IMR-90 (cell line): ENCODE data around the gene PTBP2. TPM values are rescaled to one million over a fixed set of nuclear protein-coding genes. Genes with fewer than 3 reads are reported as not detected.

ENCODE experiments used
- ATAC-seq: fragments of 200-7000 bp; cut with Tn5 transposase; 2 replicates; pipeline ENCODE4 v1.9.1; 2020; ENCODE audit warnings: low read depth, mild to moderate bottlenecking, moderate library complexity
- BruUV-seq: library from RNA; stranded (reverse); fragments of 400-500 nt; replicated peaks from 2 replicates; lab custom pipeline; 2021; lab: Mats Ljungman, UMichigan
- CTCF ChIA-PET: fragments of 300-600 bp; formaldehyde crosslinking; extraction: SDS; loops from one replicate; lab custom pipeline; 2021; ENCODE audit warnings: antibody characterized with exemption; lab: Yijun Ruan, JAX
- POLR2A ChIA-PET: fragments of 300-600 bp; sonication (Branson Sonifier 250); formaldehyde crosslinking; loops from one replicate; lab custom pipeline; 2022; ENCODE audit warnings: antibody characterized with exemption; ENCODE audit not compliant: unreplicated experiment; lab: Charles Lee
- DNase-seq: peaks from one replicate; pipeline ENCODE4 v3.0.0; 2013
- H2AFZ ChIP-seq: replicated peaks from 2 replicates; pipeline ENCODE3; 2013; ENCODE audit warnings: low read length, mild to moderate bottlenecking; ENCODE audit not compliant: poor library complexity
- H2AK5ac ChIP-seq: 2 replicates; pipeline ENCODE4 v1.6.1; 2013; ENCODE audit warnings: low read depth, low read length, inconsistent platforms
- H2AK9ac ChIP-seq: replicated peaks from 2 replicates; pipeline ENCODE3; 2013; ENCODE audit warnings: mild to moderate bottlenecking, low read depth, low read length, moderate library complexity; ENCODE audit not compliant: poor library complexity
- H2BK120ac ChIP-seq: 2 replicates; pipeline ENCODE4 v1.6.1; 2013; ENCODE audit warnings: low read depth, low read length, inconsistent platforms
- H2BK15ac ChIP-seq: 3 replicates; pipeline ENCODE4 v1.6.1; 2013; ENCODE audit warnings: low read depth, low read length, inconsistent platforms
- H2BK20ac ChIP-seq: 2 replicates; pipeline ENCODE4 v1.6.1; 2013; ENCODE audit warnings: low read depth, mild to moderate bottlenecking, inconsistent platforms, low read length, moderate library complexity
- H2BK5ac ChIP-seq: 2 replicates; pipeline ENCODE4 v1.6.1; 2013; ENCODE audit warnings: mild to moderate bottlenecking, low read depth, low read length, inconsistent platforms; ENCODE audit not compliant: poor library complexity, severe bottlenecking
- H3K14ac ChIP-seq: replicated peaks from 2 replicates; pipeline ENCODE4 v1.6.1; 2013; ENCODE audit warnings: low read depth, low read length, inconsistent platforms
- H3K18ac ChIP-seq: 2 replicates; pipeline ENCODE4 v1.6.1; 2013; ENCODE audit warnings: low read depth, low read length, control low read depth
- H3K23ac ChIP-seq: 2 replicates; pipeline ENCODE4 v1.6.1; 2013; ENCODE audit warnings: low read depth, low read length, inconsistent platforms
- H3K27ac ChIP-seq: 2 replicates; pipeline ENCODE4 v1.5.1; 2013; ENCODE audit warnings: mild to moderate bottlenecking, control low read depth, low read length; ENCODE audit not compliant: insufficient read depth
- H3K27me3 ChIP-seq: 2 replicates; pipeline ENCODE4 v1.6.1; 2013; ENCODE audit warnings: low read length; ENCODE audit not compliant: control insufficient read depth, insufficient read depth
- H3K36me3 ChIP-seq: 2 replicates; pipeline ENCODE4 v1.6.1; 2013; ENCODE audit warnings: low read length, mixed read lengths; ENCODE audit not compliant: control insufficient read depth, insufficient read depth
- H3K4ac ChIP-seq: 2 replicates; pipeline ENCODE4 v1.6.1; 2013; ENCODE audit warnings: low read depth, low read length, inconsistent platforms
- H3K4me1 ChIP-seq: 2 replicates; pipeline ENCODE4 v1.6.1; 2013; ENCODE audit warnings: low read length, mixed read lengths; ENCODE audit not compliant: control insufficient read depth, insufficient read depth
- H3K4me2 ChIP-seq: 2 replicates; pipeline ENCODE4 v1.6.1; 2013; ENCODE audit warnings: low read depth, mild to moderate bottlenecking, control low read depth, low read length, moderate library complexity
- H3K4me3 ChIP-seq: 2 replicates; pipeline ENCODE4 v1.5.1; 2013; ENCODE audit warnings: low read depth, mild to moderate bottlenecking, control low read depth, low read length, moderate library complexity; ENCODE audit not compliant: insufficient read depth
- H3K56ac ChIP-seq: 2 replicates; pipeline ENCODE4 v1.6.1; 2013; ENCODE audit warnings: low read length, inconsistent platforms; ENCODE audit not compliant: insufficient read depth; ENCODE audit errors: extremely low read depth
- H3K79me1 ChIP-seq, 2 experiments: 2 replicates each; pipeline ENCODE4 v1.6.1; 2013; ENCODE audit warnings: low read length in 2 of 2, inconsistent platforms in 1 of 2, low read depth in 1 of 2
- H3K9ac ChIP-seq: 2 replicates; pipeline ENCODE4 v1.6.1; 2013; ENCODE audit warnings: low read depth, low read length, control low read depth
- H3K9me1 ChIP-seq: 2 replicates; pipeline ENCODE4 v1.6.1; 2013; ENCODE audit warnings: low read length, inconsistent platforms; ENCODE audit not compliant: insufficient read depth
- H3K9me3 ChIP-seq: 2 replicates; pipeline ENCODE4 v1.6.1; 2013; ENCODE audit warnings: low read length; ENCODE audit not compliant: control insufficient read depth, insufficient read depth
- H4K20me1 ChIP-seq: 2 replicates; pipeline ENCODE4 v1.6.1; 2013; ENCODE audit warnings: low read length, inconsistent platforms; ENCODE audit not compliant: insufficient read depth
- H4K5ac ChIP-seq: 2 replicates; pipeline ENCODE4 v1.6.1; 2013; ENCODE audit warnings: mild to moderate bottlenecking, low read depth, low read length, control low read depth
- H4K8ac ChIP-seq, 2 experiments: 2 replicates each; pipeline ENCODE4 v1.6.1; 2013; ENCODE audit warnings: low read depth in 2 of 2, low read length in 2 of 2, control low read depth in 1 of 2, inconsistent platforms in 1 of 2
- H4K91ac ChIP-seq: 2 replicates; pipeline ENCODE4 v1.6.1; 2013; ENCODE audit warnings: low read depth, low read length, inconsistent platforms; ENCODE audit not compliant: insufficient read depth
- FOS ChIP-seq: fragments of 150-350 bp; IDR thresholded peaks from 2 replicates; pipeline ENCODE4 v1.6.1; 2016; ENCODE audit warnings: low read depth, low read length
- SMC3 ChIP-seq: fragments of 150-350 bp; IDR thresholded peaks from 2 replicates; pipeline ENCODE4 v1.6.1; 2016; ENCODE audit warnings: low read depth, mild to moderate bottlenecking, antibody characterized with exemption, low read length, moderate library complexity
- USF2 ChIP-seq: fragments of 150-350 bp; IDR thresholded peaks from 2 replicates; pipeline ENCODE4 v1.6.1; 2017; ENCODE audit warnings: mild to moderate bottlenecking, antibody characterized with exemption, low read length, low read depth
- WGBS, 2 experiments: methylation state at CpG; one replicate each; pipeline versions ENCODE4 v1.1.5 to v1.1.7; 2013; ENCODE audit warnings: missing lambda C conversion rate in 2 of 2; ENCODE audit not compliant: insufficient read length in 1 of 2; ENCODE audit errors: extremely low coverage in 2 of 2; 5-methylcytosine and 5-hydroxymethylcytosine counted together
- dilution Hi-C: fragments of 300-500 bp; cut with HindIII; formaldehyde crosslinking; loops from one replicate; pipeline ENCODE4 v1.14.3; 2018; ENCODE audit warnings: low sequenced_read_pairs; ENCODE audit not compliant: unreplicated experiment
- in situ Hi-C: fragments of 300-500 bp; cut with MboI; formaldehyde crosslinking; loops from 3 replicates; pipeline ENCODE4 v1.14.3; 2019; ENCODE audit warnings: low sequenced_read_pairs, inconsistent platforms, mixed read lengths
- intact Hi-C: fragments of 100-400 bp; cut with micrococcal nuclease; formaldehyde crosslinking; loops from 2 replicates; pipeline ENCODE4 v1.10.0; 2022
- polyA plus RNA-seq, 3 experiments: library from polyadenylated mRNA; depleted of rRNA; stranded (reverse); fragments of >200 nt; gene quantifications; 2 replicates each; pipeline ENCODE4 v1.2.3, GENCODE V29; 2012; ENCODE audit warnings: low replicate concordance in 1 of 3
- total RNA-seq: library from RNA; depleted of rRNA; stranded (reverse); fragments of >200 nt; gene quantifications from 2 replicates; pipeline ENCODE4 v1.2.3, GENCODE V29; 2012

PTBP2 gene
- total and polyA plus RNA-seq, 2 of the 4 experiments (the other 2 are of a cell fraction), result 9.7 to 37.8 TPM

- POLR2A ChIA-PET, result no interaction called here
- ATAC-seq (no peak), DNase-seq (no peak)
- Histone ChIP-seq H3K9me1 (no peaks in the 10 kb centered on the region), H3K27ac (peak overlapping the region; percentile 29; the same call in 1 of the 2 replicates), H3K79me1 (peaks cover 4 to 22% of the 10 kb centered on the region in 2 experiments; a peak in 3 of 4 replicates), H3K4me2 (peak overlapping the region; percentile 95), H3K4me1 (no peaks in the 10 kb centered on the region; the same call in 1 of the 2 replicates), H2AK5ac (no peak overlapping the region), H3K4me3 (peak overlapping the region; percentile 96), H3K56ac (no peak overlapping the region; the same call in 1 of the 2 replicates), H2BK15ac (no peak overlapping the region), H3K9me3 (no peaks in the 10 kb centered on the region), H2BK120ac (no peak overlapping the region), H3K4ac (no peak overlapping the region), H4K20me1 (peaks cover 12% of the 10 kb centered on the region; the same call in 1 of the 2 replicates), H2BK5ac (peak overlapping the region; percentile 52), H3K23ac (peak overlapping the region; percentile 69; the same call in 1 of the 2 replicates), H2BK20ac (no peak overlapping the region), H2AK9ac (no peak overlapping the region), H3K27me3 (no peaks in the 10 kb centered on the region), H3K9ac (peak overlapping the region; percentile 85), H3K18ac (no peak overlapping the region), H3K14ac (peak overlapping the region; percentile 85), H4K5ac (no peak overlapping the region), H4K91ac (no peak overlapping the region), H3K36me3 (peaks cover 17% of the 10 kb centered on the region), H4K8ac (no peak overlapping the region), H2AFZ (no peak overlapping the region)
- in situ Hi-C loops, result no loop called here
- dilution Hi-C loops, result no loop called here
- BruUV-seq, result no TSS peak
- intact Hi-C loops, result loop anchor here (2.0 to 10.0 kb wide), 7 partner anchors 158 to 1329 kb away; no protein-coding TSS in a partner anchor
- CTCF ChIA-PET, result no interaction called here
- WGBS, 2 experiments, result no CpG with 5 or more reads among the region's 3 CpGs
- TF ChIP-seq USF2 (no peak), SMC3 (no peak), FOS (no peak)
These were observed 1.4 kb downstream of the PTBP2 start for GRCh38 chr1:96722958-96723357.
